IPS-18c (cell line): ENCODE results near the gene HOXA13.

Experiments used
- H3K4me3 ChIP-seq: 2 replicates; pipeline ENCODE4 v1.7.0; 2013; ENCODE audit warnings: low read depth, mild to moderate bottlenecking, low read length, moderate library complexity; ENCODE audit not compliant: insufficient read depth
- H3K9me3 ChIP-seq: one replicate; pipeline ENCODE4 v1.6.1; 2013; ENCODE audit warnings: mild to moderate bottlenecking, low read length, moderate library complexity; ENCODE audit not compliant: control insufficient read depth, insufficient read depth

HOXA13 gene

DNA sequence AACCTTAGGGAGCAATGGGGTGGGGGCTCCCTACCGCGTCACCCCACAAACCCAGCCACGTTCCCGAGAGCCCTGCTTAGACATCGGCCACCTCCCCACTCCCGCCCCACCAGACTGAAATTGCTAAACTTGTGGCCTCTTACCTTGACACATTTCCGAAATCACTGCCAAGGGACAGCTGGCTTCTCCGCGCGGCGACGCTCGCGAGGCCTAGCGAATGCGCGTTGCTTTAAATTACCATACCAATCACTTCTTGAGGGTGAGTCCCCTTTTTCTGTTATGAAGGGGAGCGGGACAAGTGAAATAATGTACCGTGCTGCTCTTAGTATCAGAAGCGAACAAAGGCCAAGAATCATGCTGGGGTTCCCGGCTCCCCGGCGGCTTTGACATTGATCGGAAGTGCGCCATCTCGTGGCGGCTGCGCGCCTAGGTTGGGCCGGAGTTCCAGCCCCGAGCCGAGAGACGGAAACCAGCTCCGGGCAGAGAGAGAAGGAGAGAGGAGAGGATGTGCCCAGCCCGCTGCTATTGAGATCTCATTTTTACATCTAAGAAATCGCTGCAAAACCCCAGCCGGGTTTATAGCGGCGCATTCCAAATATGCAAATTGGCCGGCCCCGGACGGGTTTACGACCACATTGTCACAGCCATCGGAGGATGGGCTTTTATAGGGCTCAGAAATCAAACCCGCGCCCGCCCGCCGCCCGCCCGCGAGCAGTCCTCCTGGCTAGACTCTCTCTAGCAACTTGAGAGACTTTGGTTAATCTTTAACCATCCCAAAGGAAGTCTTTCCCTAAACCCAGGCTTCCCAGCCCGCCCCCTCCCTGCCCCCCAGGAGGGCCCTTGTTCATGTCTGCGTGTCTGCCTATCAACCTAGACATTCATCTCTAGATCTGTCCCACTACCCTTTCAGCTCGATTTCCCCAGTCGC is 20.1 kb downstream of the HOXA13 start:
- H3K9me3 ChIP-seq, result peaks cover 4% of the 10 kb centered on the region
- H3K4me3 ChIP-seq, result no peak overlapping the region

DNA sequence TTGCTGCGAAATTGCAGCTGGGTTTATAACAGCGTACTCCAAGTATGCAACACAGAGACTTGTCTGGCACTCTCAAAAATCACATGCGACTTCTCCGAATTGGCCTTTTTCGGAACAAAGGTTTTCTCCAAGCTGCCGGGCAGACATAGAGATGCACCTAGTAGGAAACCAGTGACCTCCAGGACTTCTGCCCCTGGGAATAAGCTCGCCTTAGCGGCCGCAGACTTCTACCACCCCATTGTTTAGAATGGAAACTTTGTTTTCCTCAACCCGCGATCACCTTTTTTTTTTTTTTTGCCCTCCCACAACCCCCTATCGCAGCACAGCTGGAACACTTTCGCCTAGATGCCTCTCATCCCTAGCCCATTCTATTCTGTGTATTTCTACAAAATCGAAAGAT is 20.9 kb downstream of the HOXA13 start:
- Histone ChIP-seq H3K9me3 (peaks cover 4% of the 10 kb centered on the region), H3K4me3 (no peak overlapping the region)

GRCh38 chr7:27178366-27178765 is 21.5 kb downstream of the HOXA13 start:
- H3K9me3 ChIP-seq, result peaks cover 4% of the 10 kb centered on the region
- no peak overlapping the region for H3K4me3 ChIP-seq

DNA sequence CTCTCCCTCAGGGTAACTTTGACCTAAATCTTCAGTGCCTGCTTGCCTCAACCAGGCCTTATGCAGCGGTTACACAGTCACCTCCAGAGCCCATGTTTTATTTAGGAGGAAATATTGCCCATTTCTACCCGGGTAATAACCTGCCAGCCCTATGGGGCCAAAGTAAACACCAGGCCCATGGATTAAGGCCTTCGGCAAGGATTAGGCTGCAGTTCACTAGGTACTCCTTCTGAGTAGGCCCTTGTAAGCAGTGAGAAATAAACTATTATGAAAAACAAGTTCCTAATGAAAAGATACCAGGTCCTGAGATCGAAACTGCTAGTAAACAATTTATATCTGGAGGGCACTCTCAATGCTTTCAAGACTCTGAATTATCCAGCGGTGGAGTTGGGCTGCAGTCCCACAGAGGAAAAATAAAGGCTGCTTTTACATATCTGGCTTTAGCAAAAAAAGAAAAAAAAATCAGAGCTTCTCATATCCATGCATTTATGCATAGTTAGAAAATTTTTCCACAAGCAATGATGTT is 22.0 kb downstream of the HOXA13 start:
- Histone ChIP-seq H3K4me3 (no peak overlapping the region), H3K9me3 (peaks cover 6% of the 10 kb centered on the region)

GRCh38 chr7:27176962-27177794 is 22.7 kb downstream of the HOXA13 start:
- Histone ChIP-seq H3K4me3 (no peak overlapping the region), H3K9me3 (peaks cover 6% of the 10 kb centered on the region)

- H3K9me3 ChIP-seq, result peaks cover 6% of the 10 kb centered on the region
- no peak overlapping the region for H3K4me3 ChIP-seq
Observed at GRCh38 chr7:27176524-27176845, 23.4 kb downstream of the HOXA13 start.

DNA sequence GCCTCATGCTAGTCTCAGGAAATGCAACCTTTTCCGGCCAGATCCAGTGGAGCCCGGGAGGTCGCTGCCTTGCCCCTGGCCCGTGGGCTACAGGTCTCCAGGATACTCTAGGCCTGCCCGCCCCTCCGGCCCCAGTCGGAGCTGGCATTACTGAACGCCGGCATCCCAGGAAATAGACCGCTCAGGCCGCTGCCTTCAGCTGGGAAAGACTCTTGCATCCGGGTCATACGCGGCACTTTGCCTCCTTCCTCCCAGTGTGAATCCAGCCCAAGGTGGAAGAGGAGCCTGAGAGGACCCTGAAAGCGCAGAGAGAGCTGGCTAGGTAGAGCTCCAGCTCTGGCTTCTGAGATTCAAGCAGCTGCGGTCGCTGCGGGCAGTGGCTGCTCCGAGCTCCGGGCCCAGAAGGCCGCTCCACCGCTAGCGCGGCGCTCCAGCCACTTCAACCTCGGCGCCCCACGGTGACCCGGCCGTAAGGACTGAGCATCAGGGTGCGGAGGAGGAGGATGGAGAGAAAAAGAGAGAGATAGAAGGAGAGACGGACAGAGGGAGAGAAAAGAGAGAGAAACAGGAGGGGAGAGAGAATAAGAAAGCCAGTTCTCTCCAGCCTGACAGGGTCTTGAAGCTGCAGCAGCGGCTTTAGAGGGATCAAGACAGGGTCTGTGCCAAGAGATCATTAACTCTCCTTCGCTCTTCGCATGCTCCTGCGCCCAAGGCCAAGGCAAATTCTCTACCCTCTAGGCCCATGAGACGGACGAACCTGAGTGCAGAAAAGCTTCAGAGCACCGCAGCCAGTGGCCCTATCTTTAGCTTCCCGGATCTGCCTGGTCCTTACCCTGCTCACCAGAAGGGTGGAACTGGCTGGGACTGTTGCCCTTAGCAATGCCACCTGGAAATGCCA is 24.0 kb downstream of the HOXA13 start:
- no peak overlapping the region for H3K4me3 ChIP-seq
- H3K9me3 ChIP-seq, result peaks cover 6% of the 10 kb centered on the region

- peaks cover 6% of the 10 kb centered on the region for H3K9me3 ChIP-seq
- H3K4me3 ChIP-seq, result no peak overlapping the region
Observed at GRCh38 chr7:27174874-27175625, 24.8 kb downstream of the HOXA13 start.

DNA sequence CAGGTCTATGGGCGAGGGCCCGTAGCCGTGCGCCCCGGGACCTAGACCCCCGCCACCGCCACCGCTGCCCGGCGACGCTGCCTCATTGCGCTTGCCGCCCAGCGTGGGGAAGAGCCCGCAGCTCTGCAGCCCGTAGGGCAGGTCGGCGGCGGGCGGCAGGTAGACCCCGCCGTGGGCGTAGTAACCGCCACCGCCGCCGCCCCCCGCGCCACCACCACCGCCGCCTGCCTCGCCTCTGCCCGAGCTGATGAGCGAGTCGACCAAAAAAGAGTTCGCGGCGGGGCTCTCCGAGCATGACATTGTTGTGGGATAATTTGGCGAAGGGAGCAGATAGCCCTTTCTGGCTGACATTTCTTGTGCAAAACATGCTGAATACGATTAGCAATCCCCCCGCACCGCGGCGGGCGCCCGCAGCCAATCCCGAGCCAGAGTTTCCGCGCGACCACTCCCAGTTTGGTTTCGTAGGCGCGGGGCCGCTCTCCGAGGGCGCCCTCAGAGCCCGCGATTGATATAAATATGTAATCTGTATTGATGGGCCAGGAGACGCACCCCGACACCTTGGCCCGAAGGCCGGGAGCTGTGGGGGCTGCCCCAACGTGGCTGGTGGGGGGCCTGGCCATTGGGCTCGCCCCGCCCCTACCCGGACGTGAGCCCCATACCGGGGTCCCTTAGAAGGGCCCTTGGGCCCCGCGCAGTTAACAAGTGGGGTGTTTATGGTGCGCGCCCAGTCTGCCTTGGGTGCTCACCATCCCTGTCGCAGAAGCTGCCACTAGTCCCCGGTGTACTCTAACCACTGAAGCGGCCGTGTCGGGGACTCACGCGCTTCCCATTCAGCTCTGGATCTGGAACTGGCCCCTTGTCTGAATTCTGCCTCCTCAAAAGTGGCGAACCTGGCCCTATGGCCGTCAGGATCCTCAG is 25.7 kb downstream of the HOXA13 start, which contains the start of gene HOXA10:
HOXA10 (minus strand) TSS at position 365 of the 918 bp plus-strand sequence; CDS start at position 351, 14 bp downstream.
- no peak within 1 kb of the TSS; the same call in 1 of the 2 replicates for H3K4me3 ChIP-seq
- H3K9me3 ChIP-seq, result peaks cover 6% of the 10 kb centered on the region

DNA sequence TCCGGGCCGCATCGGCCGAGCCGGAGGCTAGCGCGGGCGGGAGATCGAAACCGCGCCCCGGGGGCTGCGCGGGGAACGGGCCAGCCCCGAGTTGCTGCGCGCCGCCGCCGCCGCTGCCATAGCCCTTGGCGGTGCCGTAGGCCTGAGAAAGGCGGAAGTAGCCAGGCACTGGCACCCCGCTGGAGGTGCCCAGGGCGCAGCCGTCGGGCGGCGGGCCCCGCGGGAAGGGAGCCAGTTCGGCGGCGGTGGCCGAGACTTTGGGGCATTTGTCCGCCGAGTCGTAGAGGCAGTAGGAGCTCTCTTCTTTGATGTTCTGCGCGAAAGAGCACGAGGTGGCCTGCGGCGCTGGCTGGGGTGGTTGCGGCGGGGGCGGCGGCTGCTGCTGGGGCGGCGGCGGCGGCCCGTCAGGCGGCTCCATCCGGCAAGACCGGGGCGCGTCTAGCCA is 26.4 kb downstream of the HOXA13 start:
- Histone ChIP-seq H3K9me3 (peaks cover 6% of the 10 kb centered on the region), H3K4me3 (no peak overlapping the region)

- peaks cover 6% of the 10 kb centered on the region for H3K9me3 ChIP-seq
- no peak overlapping the region for H3K4me3 ChIP-seq
Observed at GRCh38 chr7:27172823-27173510, 26.9 kb downstream of the HOXA13 start.

DNA sequence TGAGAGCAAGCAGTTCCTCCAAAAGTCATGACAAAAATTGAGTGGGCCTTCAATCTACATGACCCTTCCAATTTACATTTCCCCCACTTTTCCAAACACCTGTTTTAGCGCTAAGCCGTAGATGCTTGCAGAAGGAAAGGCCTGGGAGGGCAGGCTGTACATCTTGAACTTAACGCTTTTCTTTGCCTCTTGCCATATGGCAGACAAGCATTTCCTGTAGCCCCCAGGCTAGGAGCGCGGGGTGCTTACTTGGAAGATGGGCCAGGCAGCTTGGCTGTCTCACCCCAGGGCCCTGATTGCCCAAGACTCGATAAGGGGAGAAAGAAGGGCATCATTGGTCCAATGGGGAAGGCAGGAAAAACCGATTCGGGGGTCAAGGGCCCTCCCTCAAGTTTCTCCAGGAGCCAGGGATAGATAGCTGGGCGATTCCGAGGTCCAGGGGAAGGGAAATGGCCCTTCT is 27.5 kb downstream of the HOXA13 start:
- Histone ChIP-seq H3K4me3 (no peak overlapping the region), H3K9me3 (peaks cover 6% of the 10 kb centered on the region)

DNA sequence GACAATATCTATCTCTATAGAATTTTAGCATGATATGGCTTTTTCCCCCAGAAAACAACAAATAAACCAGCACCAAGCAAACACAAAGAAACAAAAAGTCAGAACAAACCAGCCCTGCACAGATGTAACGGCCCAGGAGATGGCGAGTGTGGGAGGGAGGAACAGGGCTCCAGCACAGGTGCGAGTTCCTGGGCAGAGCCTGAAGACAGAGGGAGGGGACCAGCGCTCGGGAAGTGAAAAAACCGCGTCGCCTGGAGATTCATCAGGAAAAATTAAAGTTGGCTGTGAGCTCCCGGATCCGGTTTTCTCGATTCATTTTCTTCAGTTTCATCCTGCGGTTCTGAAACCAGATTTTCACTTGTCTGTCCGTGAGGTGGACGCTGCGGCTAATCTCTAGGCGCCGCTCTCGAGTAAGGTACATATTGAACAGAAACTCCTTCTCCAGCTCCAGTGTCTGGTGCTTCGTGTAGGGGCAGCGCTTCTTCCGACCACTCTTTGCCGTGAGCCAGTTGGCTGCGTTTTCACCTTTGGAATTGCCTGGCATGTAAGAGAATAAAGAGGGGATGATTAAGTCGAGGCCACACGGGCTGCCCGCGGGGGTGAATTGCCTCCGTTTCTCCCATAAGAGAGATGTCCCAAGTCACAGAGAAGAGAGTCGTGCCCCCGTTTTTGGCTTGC is 28.1 kb downstream of the HOXA13 start:
- no peak overlapping the region for H3K4me3 ChIP-seq

GRCh38 chr7:27171325-27171636 is 28.6 kb downstream of the HOXA13 start:
- H3K4me3 ChIP-seq, result no peak overlapping the region
- H3K9me3 ChIP-seq, result peaks cover 6% of the 10 kb centered on the region

More for the DNA sequence above, 28.1 kb downstream of the HOXA13 start:
- H3K9me3 ChIP-seq, result peaks cover 6% of the 10 kb centered on the region
